Measurements from ENCODE around the gene THSD1.

Gene THSD1, protein sequence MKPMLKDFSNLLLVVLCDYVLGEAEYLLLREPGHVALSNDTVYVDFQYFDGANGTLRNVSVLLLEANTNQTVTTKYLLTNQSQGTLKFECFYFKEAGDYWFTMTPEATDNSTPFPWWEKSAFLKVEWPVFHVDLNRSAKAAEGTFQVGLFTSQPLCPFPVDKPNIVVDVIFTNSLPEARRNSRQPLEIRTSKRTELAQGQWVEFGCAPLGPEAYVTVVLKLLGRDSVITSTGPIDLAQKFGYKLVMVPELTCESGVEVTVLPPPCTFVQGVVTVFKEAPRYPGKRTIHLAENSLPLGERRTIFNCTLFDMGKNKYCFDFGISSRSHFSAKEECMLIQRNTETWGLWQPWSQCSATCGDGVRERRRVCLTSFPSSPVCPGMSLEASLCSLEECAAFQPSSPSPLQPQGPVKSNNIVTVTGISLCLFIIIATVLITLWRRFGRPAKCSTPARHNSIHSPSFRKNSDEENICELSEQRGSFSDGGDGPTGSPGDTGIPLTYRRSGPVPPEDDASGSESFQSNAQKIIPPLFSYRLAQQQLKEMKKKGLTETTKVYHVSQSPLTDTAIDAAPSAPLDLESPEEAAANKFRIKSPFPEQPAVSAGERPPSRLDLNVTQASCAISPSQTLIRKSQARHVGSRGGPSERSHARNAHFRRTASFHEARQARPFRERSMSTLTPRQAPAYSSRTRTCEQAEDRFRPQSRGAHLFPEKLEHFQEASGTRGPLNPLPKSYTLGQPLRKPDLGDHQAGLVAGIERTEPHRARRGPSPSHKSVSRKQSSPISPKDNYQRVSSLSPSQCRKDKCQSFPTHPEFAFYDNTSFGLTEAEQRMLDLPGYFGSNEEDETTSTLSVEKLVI

DNA sequence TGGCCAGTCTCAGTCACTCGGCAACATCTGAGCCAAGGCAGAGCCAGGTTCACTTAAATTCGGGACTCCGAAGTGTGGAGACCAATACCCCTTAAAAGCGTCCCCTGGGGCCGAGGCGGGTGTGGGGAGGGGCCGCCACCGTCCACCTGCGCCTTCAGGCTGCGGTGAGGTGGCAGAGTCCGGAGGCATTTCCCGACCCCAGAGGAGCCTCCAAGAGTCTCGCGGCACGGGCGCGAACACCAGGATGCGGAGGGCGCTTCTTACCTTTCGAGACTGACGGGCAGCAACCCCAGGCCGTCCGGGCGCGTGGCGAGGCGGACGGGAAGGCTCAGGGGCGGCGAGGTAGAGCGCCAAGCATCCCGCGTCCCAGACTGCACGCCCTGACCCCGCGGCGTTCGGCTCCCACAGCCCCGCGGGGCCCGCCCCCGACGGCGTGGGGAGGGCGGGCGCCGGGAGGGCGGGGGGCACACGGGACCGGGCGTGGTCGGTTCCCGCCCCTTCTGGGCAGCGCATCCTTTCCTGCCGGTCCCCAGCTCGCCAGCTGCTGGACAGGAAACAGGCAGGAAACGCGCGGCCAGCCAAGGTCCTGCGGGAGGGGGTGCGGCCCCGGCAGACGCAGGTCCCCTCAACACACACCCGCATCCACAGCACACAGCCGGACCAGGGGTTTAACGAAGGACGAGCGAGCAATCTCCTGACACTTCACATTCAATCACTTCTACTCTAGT is at the start of gene THSD1:
THSD1 (minus strand) TSS at position 406 of the 728 bp plus-strand sequence. CDS start 3,572 bp downstream, outside the sequence.
- DNase-seq: no peak

DNA sequence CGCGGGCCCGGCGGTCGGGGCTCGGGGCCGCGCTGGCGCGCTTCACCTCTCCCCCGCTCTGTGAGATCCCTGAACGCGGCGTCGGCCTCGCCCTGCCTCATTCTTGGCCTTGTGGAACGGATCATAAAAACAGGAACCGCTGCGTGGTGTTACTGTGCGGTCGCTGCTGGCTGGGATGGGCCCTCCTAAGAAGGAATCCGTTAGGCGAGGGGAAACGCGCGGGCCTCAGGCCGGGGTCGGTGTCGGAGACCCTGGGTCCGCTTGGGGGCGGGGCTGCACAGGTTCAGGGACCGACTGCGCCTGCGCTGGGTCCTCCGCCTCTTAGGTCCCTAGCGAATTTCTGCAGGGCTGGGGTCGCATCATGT is 49.7 kb upstream of the THSD1 start:
- peak; percentile 51 to 59 for DNase-seq

DNA sequence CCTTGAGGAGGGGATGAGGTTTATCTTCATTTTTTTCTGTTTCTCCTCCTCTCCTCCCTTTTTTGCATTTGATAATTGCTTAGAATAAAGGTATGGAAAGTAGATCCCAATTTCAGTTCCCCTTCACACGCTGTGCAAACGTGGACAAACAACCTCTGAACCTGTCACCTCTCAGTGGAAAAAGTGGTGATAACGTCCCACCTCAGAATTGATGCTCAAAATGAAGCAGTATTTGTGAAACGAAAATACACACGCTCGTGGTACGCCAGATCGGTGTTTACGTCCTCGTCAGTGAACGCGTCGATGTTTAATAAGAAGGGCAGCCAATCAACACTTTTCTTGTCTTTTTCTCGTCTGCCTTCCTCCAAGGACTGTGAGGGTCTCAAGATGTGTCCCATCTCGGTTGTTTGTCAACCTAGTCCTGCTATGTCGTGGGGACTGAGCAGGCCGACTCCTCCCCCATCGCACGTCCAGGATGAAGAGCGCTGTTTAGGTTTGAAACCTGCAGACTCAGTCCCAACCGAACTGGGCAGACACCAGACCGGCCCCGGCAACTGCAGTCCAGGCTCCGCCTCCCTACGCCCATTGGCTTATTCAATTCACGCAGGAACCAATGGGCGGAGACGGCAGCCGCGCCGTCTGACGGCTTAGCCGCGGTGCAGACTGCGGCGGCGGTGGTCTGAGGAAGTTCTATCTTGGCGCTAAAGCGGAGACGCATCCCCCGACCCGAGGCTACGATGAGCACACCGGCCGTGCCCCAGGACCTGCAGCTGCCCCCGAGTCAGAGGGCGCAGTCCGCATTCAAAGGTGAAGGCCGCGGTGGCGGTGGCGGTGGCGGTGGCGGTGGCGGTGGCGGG is 49.1 kb upstream of the THSD1 start, which contains the start of gene CKAP2:
CKAP2 (plus strand) TSS at position 659 of the 857 bp plus-strand sequence; CDS start at position 738, 79 bp downstream.
- peak; percentile 95 to 96 for DNase-seq

DNA sequence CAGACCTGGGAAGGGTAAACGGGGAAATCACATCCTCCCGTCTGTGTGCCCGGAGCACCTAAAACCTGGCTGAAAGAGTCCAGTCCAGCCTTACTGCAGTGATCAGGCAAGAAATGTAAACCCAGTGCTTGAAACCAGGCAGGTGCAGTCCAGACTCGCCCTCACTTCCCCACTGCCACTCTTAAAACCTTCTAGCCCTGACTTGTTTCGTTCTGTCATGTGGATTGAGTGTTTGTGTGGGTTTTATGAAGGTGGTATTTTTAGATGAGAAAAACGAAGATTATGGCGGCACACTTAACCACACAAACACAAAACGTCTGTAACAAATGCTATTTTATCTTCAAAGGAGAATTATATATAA is 48.5 kb upstream of the THSD1 start:
- no peak for DNase-seq

DNA sequence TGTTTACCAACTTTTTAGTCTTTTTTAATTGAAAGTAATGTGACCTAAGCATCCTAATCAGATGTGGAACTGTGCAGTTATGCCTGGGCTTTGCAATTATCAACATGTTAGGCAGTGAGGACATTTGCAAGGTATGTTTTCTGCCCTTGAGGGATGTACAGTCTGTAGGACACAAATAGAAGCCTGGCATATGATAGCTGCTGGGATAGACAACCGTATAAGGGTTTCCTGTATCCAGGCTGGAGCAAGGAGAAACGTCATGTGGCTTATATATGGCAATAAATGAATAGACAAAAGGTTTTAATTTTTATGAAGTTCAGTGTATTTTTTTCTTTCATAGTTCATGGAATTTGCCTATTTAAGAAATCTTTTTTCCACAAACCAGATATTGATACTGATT is 46.5 kb upstream of the THSD1 start:
- DNase-seq: no peak

DNA sequence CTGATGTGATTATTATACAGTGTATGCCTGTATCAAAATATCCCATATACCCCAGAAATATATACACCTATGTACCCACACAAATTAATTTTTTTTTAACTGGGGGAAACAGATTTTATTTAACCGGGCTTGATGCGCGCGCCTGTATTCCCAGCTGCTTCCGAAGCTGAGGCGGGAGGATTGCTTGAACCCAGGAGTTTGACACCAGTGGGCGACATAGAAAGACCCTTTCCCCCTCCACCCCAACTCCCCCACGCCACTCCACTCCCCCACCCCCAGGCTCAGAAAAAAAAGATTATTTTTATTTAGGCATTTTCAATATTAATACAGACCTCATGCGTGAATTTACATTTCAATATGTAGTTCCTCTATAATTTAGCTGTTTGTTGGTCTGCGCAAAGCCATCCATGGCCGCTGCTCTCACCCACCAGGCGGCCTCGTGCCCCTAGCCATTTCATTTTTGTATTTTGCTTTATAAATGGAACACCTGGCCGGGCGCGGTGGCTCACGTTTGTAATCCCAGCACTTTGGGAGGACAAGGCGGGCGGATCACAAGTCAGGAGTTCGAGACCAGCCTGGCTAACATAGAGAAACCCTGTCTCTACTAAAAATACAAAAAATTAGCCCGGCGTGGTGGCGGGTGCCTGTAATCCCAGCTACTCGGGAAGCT is 45.3 kb upstream of the THSD1 start:
- DNase-seq: no peak

DNA sequence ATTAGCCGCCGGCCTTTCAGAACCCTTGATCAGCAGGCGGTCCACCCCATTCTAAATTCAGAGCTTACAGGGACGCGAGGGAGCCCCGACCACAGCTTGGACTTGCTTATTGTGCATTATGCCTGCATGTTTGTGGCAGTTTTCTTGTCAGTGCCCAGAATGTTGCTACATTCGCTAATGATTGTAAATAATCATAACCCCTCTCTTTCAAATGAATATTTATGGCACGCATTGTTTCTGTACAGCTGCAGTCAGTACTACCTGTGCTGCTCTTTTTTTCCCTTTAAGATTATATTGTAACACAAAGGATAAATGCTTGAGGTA is 44.8 kb upstream of the THSD1 start:
- DNase-seq: no peak

DNA sequence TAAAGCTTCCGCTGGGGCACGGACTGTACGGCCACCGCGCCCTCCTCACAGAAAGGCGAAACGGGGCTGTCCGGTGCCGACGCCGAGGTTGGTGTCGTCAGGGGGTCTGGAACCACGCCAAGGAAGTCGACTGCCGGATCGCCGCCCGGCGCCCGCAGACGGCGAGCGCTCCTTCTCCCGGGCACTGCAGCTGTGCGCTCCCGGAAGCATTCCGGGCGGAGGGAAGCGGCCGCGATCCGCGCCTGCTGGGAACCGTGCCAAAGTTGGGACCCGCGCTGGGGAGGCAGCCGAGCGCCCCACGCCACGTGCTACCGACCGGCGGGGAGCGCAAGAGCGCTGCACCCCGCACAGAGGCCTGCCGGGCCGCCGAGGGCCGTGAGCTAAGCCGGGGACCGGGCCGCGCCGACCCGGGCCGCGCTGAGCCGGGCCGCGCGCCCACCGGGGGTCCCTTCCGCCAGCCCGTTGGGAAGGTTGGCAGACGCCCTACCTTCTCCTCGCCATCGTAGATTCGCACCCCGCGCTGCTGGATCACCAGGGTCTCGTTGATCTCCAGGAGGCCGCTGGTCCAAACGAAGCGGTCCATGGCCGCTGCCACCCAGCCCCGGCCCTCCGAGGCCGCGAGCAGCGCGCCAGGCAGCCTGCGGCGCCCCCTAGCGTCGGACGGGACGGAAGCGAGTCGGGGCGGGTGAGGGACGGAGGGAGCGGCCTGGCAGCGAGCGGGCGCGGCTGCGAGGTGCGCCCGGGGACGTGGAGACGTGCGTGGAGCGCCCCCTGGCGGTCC is 44.2 kb upstream of the THSD1 start, which contains the start of gene VPS36:
VPS36 (minus strand) TSS at position 623 of the 781 bp plus-strand sequence; CDS start at position 583, 40 bp downstream.
- peak; percentile 91 to 93 for DNase-seq

DNA sequence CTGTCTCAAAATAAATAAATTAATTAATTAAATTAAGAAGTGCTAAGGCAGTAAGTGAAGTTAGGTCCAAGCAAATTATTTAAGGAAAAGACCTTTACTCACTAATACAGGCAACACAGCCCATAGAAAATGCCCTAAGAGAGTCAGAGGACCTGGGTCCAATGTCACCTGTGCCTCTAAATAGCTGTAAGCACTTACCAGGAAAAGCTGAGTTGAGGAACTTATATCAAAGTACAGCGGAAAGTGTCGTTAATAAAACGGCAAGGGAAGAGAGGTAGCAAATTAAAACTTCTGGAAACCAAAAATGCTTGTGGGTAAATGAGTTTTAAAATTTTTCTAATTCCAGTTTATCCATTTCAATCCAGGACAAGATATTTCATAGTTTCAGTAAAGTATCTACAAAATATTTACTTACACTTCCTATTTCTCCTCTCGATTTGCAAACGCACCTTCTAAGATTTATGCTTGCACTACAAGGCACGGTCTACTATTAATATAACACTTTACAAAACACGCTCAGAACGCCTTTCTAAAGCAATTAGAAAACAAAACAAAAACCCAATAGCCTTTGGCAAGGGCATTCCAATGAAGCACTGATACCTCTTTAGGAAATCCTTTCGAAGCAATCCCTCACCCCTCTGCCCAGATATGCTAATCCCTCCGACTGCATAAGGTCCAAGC is 43.5 kb upstream of the THSD1 start:
- no peak for DNase-seq

DNA sequence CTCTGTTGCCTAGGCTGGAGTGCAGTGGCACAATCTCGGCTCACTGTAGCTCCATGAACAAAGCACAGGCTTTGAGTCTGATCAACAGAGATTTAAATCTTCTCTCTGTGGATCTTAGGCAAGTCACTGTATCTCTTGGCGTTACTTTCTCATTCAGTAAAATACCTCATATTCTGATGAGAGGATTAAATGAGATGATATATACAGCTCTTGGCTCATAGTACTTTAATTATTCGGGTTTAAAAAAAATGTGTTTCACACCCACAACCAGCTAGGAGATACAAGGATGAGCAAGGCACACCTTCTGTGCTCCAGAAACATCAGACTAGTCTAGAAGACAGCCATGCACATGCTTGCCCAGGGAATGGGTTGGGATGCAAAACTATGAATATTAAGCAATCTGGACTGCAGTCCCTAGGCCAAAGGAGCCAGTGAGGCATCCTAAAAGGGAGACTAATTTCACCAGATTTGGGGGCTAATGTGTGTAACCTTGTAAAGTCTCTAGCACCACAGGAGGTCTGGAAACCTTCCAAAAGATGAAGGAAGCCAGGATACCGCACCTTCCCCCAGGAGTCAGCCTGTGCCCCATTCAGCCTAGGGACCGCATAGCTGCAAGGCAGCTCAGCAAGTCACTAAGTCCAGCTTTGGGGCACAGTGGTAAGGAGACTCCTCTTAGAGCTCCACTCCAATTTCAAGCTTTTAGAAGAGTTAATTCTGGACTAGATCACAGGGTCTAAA is 42.0 kb upstream of the THSD1 start:
- DNase-seq: no peak

DNA sequence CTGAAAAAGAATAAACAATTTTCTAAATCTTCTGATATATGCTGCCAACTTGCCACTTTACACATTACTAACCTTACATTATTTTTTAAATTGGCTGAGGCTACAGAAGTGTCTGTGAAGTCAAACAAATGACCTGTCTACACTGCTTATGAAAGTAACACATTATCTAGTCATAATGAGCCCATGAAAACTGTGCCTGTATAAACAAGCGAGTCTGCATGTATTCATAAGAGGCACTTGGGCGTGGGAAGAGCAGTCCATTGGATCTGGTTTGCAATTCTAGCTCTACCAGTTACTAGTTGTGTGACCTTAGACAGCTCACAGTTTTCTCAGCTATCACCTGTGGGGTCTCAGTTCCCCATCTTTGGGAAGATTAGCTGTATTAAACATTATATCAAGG is 41.4 kb upstream of the THSD1 start:
- DNase-seq: no peak

DNA sequence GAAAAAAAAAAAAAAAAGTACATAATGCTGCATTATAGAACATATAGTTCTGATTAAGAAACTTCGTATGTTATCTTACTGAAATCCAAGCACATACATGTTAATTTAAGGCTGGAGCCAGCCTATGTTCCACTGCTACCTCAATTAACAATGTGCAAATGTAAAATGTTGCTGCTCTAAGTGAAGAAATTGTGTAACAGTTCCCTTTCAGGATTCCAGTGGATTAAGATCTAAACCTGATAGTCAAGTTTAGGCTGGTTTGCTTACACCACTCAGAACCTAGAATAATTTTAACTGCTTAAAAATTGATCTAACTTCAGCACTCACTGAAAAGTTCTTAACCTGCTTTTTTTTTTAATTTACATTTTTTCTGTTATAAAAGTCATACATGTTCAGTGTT is 40.3 kb upstream of the THSD1 start:
- DNase-seq: no peak

DNA sequence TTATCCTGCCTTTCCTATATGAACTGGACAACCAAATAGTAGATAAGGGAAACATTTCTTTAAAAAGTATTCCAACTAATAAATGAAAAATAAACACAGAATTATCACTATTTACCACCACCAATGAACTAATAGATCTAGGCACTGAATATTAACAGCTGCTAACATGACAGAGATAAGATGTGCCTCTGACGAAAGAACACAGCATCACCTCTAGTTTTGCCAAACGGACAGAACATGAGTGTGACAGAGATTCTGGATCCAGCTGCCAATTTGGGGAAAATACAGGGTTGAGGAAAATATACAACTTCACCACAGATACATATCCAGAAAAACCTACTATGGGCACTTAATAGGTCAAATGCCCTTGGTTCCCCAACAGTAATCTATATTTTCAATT is 26.5 kb upstream of the THSD1 start:
- no peak for DNase-seq

DNA sequence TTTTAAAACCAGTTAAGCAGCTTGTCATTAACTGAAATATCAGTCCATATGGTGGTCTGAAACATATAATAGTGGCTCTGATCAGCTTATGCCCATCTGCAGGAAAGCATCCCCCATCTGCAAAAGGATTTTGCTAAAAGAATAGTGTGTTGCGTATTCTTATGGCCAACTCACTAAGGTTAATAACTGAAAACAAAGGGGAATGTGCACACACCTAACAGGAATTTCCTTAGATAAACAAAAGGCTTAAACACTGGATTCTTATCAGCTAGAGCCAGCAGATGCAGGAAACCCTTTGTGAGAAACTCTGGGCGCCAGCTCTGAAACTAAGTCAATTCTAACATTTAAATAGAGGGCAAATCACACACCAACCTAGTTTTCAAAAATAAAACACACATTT is 22.3 kb upstream of the THSD1 start:
- DNase-seq: no peak

DNA sequence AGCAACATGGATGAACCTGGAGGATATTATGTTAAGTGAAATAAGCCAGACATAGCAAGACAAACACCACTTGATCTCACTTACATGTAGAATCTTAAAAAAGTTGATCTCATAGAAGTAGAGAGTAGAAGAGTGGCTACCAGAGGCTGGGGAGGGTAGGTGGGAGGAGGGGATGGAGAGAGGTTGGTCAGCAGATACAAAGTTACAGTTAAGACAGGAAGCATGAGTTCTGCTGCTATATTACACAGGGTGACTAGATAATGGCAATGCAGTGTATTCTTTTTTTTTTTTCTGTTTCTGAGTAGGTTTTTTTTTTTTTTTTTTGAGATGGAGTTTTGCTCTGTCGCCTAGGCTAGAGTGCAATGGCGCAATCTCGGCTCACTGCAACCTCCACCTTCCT is 15.2 kb upstream of the THSD1 start:
- peak in 1 of 2 experiments; percentile 9 for DNase-seq

DNA sequence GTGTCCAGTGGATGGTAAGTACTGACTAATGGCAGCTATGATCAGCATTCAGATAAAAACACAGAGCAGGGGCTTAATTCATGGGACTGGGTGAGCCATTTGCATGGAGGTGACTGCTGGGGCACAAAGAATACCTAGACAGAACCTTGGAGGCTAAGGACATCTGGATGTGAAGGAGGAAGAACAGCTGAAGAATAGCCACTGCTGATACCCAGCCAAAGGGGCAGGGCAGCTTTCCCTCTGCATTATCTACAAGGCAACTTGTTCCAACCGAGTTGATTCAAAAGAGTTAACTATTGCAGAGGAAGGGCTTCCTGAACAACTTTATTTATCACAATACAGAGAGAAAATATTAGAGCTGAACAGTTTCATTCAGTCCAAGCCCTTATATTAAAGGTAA is 13.1 kb upstream of the THSD1 start:
- DNase-seq: no peak

DNA sequence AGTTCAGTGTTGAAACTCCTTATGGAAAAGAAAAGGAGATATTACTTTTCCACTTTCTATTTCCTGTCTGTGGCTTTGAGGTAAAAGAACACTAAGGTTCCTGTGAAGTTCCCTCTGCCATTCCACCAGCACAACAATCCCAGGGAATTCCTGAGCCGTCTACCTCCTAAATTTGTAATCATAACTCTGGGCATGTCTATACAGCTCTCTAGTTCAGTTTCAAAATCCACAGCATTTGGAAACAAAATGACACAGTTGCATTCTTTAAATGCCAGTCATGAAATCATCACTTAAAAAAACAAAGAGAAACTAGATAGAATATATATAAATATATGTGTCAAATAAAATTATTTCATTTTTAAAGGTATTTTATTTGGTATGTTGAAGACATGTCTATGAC is 9.0 kb upstream of the THSD1 start:
- no peak for DNase-seq

DNA sequence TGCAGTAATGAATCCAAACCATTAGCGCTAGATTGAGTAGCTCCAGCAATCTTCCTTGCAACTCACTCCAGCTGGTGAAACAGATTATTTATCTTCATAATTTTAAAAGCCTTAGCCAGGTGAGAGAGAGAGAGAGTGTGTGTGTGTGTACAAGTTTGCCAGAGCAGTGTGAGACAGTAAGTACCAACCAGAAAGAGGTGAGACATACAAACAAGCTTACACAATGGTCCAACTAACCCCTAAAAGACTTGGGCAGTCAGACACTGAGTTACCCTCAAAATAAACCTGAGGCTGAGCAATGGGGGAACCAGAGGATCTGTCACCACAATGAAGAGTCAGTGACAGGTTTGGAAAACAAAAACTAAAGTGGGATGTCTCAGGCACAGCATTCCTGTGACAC is 8.1 kb upstream of the THSD1 start:
- no peak for DNase-seq

DNA sequence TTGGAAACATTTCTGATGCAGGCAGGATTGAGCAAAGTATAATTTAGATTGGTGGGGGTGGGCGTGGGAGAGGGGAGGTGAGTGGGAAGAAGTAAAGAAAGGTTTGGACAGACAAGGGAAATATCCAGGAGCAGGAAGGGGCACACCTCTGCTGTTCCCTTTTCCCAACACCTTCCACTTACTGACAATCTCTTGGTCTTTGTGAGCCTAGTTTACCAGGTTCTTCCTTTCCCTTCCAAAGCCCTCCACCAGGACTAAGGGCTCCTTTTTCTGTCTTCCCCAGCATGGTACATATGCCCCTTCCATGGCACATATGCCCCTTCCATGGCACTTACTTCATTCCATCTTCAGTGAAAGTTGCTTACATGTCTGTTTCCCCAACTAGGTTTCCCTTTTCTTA is 6.2 kb upstream of the THSD1 start:
- DNase-seq: no peak

DNA sequence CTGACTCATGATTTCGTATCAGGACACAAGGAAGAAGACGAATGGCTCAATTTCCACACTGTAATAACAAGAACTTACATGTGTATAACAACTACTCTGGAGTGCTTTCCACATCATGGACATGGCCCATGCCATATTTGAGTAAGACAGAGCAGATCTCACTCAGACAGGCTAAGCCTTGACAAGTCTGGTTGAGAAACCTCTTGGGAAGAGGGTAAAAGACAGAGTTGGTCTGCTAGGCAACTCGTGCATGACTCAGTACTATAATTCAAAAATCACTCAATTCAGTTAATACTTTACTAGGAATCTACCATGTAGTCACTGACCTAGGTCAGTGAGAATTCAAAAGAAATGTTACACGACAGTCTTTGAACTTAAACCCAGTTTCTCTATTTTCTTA is 5.7 kb upstream of the THSD1 start:
- DNase-seq: no peak

Measured in Kasumi-1 (cell line).